Measurements from ENCODE around the gene BEAN1. TPM values are rescaled to one million over a fixed set of nuclear protein-coding genes. Genes with fewer than 3 reads are reported as not detected.

Gene BEAN1, protein sequence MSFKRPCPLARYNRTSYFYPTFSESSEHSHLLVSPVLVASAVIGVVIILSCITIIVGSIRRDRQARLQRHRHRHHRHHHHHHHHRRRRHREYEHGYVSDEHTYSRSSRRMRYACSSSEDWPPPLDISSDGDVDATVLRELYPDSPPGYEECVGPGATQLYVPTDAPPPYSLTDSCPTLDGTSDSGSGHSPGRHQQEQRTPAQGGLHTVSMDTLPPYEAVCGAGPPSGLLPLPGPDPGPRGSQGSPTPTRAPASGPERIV
- 0.61 TPM for total RNA-seq (2021; ENCODE audit: unreplicated experiment)
- polyA plus RNA-seq (2012) = 1.2 and 1.8 TPM in 2 replicates
- percentile 23 among the genes with signal in this experiment for Bru-seq, nascent RNA
- percentile 26 among the genes with signal in this experiment for BruChase-seq, experiment 1, labeled RNA remaining after a 6-hour chase
- BruChase-seq, experiment 2, labeled RNA remaining after a 2-hour chase = percentile 25 among the genes with signal in this experiment
- long read RNA-seq, partial matches to known transcripts = 0 of 1 reads
- long read RNA-seq, other reads (novel, unspliced or antisense) = 1 of 1 reads

DNA sequence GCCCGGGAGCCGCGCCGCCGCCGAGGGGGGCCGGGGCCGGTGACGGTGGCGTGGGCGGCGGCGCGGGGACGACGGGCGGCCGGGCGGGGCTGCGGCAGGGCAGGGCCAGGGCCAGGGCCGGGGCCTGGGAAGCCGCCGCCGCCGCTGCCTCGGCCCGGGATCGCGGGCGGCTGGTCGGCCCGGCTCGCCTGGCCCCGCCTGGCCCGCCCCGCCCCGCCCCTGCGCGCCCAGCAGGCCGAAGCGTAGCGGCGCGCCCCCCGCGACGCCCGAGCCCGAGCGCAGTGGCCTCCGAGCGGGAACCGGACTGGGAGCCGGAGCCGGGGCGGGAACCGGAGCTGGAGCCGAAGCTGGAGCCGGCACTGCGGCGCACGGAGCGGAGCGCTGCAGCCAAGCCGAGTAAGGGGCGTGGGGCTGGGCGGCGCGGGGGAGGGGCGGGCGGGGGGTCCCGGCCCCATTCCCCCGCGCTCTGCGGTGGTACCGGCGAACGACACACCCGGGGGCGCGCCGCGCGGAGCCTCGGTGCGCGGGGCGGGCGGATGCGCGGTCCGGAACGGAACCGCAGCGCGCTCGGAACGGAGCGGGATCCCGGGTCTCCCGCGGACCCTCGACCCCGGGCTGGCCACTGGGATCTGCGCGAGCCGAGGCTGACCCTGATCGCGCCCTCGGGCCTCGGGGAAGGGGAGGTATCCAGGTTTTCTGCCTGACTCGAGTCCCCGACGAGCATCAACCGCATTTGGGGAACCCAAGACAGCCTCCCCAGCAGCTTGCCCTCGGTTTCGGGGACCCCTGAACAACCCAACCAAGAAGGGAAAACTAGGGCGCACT is at the start of gene BEAN1:
BEAN1 (plus strand) TSS at position 260 of the 825 bp plus-strand sequence. CDS start 10,382 bp downstream, outside the sequence.
- 0 out of 2 replicates have a peak, but pooled peaks have one; percentile 7 for TF ChIP-seq ZFX (IDR thresholded peaks at IDR 0.05)
- no peak for TF ChIP-seq RAD21 (IDR thresholded peaks at IDR 0.05; ENCODE audit: low read depth)
- TF ChIP-seq, protein P1, sequence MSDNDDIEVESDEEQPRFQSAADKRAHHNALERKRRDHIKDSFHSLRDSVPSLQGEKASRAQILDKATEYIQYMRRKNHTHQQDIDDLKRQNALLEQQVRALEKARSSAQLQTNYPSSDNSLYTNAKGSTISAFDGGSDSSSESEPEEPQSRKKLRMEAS (IDR thresholded peaks at IDR 0.05) = peak; percentile 13; the same call in 1 of the 2 replicates

DNA sequence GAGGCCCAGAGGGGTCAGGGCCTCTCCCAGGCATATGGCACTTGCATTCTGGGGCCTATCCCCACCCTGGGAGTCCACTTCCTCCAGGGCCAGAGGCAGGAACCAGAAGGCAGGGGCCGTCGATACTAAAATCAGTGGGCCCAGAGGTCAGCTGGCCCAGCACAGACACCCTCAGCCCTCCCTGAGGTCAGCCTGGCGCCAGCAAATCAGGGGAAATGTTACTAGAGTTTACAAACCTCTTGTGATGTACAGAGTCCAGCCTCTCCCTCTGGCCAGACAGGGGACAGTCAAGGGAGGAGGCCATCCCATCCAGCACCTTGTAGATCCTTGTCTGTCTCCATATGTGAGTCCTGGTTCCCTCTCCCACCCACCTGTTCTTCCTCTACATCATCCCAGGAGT is 49.8 kb upstream of the BEAN1 start:
- Histone ChIP-seq H4K20me1 (ENCODE audit: insufficient read depth) (no peaks in the 10 kb centered on the region), H3K36me3 (ENCODE audit: control insufficient read depth in 1 of 2, insufficient read depth in 2 of 2, low read length in 2 of 2) (no peaks in the 10 kb centered on the region), H3K9me2 (ENCODE audit: insufficient read depth) (no peaks in the 10 kb centered on the region), H3K4me2 (ENCODE audit: low read length) (no peak overlapping the region), H3K9ac (ENCODE audit: low read length) (no peak overlapping the region), H3K27me3 (ENCODE audit: insufficient read depth, low read length) (no peaks in the 10 kb centered on the region), H2AFZ (ENCODE audit: low read depth, low read length, poor library complexity, severe bottlenecking) (no peak overlapping the region), H3K4me1 (ENCODE audit: control insufficient read depth in 1 of 2, insufficient read depth in 2 of 2, low read length in 2 of 2) (peaks cover 8 to 9% of the 10 kb centered on the region in 2 experiments), H3K4me3 (replicated peaks in 1 of 2; ENCODE audit: low read depth in 1 of 2, low read length in 2 of 2) (no peak overlapping the region), H3K27ac (ENCODE audit: low read depth, low read length) (no peak overlapping the region), H3K9me3 (ENCODE audit: control insufficient read depth in 1 of 2, insufficient read depth in 1 of 2, low read depth in 1 of 2, low read length in 2 of 2) (no peaks in the 10 kb centered on the region), H3K79me2 (ENCODE audit: insufficient read depth, low read length) (no peaks in the 10 kb centered on the region)
- DNase-seq (ENCODE audit: low read depth, low spot score) = no peak
- no peak for ATAC-seq
- no peak for TF ChIP-seq EGR1 (IDR thresholded peaks at IDR 0.05; ENCODE audit: low read depth)
- TF ChIP-seq ZFX (IDR thresholded peaks at IDR 0.05) = no peak
- TF ChIP-seq CEBPB (IDR thresholded peaks at IDR 0.05; ENCODE audit: low read depth) = no peak
- TF ChIP-seq POLR2A (IDR thresholded peaks at IDR 0.05; ENCODE audit: borderline replicate concordance, extremely low read depth, insufficient read depth, insufficient read length) = no peak
- TF ChIP-seq YY1 (IDR thresholded peaks at IDR 0.05; ENCODE audit: extremely low read depth, insufficient replicate concordance, low read depth, low read length) = no peak
- TF ChIP-seq JUND (IDR thresholded peaks at IDR 0.05) = no peak
- no peak for TF ChIP-seq FOSL1 (IDR thresholded peaks at IDR 0.05; ENCODE audit: low read depth)
- no peak for TF ChIP-seq TCF7L2 (IDR thresholded peaks at IDR 0.05; ENCODE audit: borderline replicate concordance, extremely low read depth, insufficient read depth, insufficient read length)
- ChIA-PET POLR2A (no interaction called here), CTCF (no interaction called here), RAD21 (ENCODE audit: low non-redundant PET in 1 of 2, low total read pairs in 2 of 2, uncharacterized antibody in 2 of 2, unreplicated experiment in 2 of 2) (no interaction called here)
- intact Hi-C loops (cut with micrococcal nuclease) = no loop called here
- no TSS peak for BruUV-seq (replicated peaks)

More for the DNA sequence above, at the start of gene BEAN1:
- Histone ChIP-seq H3K9ac (ENCODE audit: low read length) (no peak within 1 kb of the TSS), H3K9me2 (ENCODE audit: insufficient read depth) (no peaks in the 10 kb centered on the region), H3K36me3 (ENCODE audit: control insufficient read depth in 1 of 2, insufficient read depth in 2 of 2, low read length in 2 of 2) (no peaks in the 10 kb centered on the region), H3K4me3 (replicated peaks in 1 of 2; ENCODE audit: low read depth in 1 of 2, low read length in 2 of 2) (peak within 1 kb of the TSS in 1 of 2 experiments; percentile 26; a peak in 1 of 4 replicates), H3K27me3 (ENCODE audit: insufficient read depth, low read length) (peaks cover 24% of the 10 kb centered on the region; the same call in 1 of the 2 replicates), H3K9me3 (ENCODE audit: control insufficient read depth in 1 of 2, insufficient read depth in 1 of 2, low read depth in 1 of 2, low read length in 2 of 2) (no peaks in the 10 kb centered on the region), H4K20me1 (ENCODE audit: insufficient read depth) (no peaks in the 10 kb centered on the region), H3K27ac (ENCODE audit: low read depth, low read length) (peak within 1 kb of the TSS; percentile 10; the same call in 1 of the 2 replicates), H3K4me2 (ENCODE audit: low read length) (peak within 1 kb of the TSS; percentile 63), H2AFZ (ENCODE audit: low read depth, low read length, poor library complexity, severe bottlenecking) (no peak within 1 kb of the TSS), H3K79me2 (ENCODE audit: insufficient read depth, low read length) (no peaks in the 10 kb centered on the region), H3K4me1 (ENCODE audit: control insufficient read depth in 1 of 2, insufficient read depth in 2 of 2, low read length in 2 of 2) (peaks cover 0 to 4% of the 10 kb centered on the region in 2 experiments; a peak in 1 of 4 replicates)
- ATAC-seq (peak; percentile 76), DNase-seq (ENCODE audit: low read depth, low spot score) (no peak)
- no TSS peak for BruUV-seq (replicated peaks)
- intact Hi-C loops (cut with micrococcal nuclease) = no loop called here
- ChIA-PET RAD21 (ENCODE audit: low non-redundant PET in 1 of 2, low total read pairs in 2 of 2, uncharacterized antibody in 2 of 2, unreplicated experiment in 2 of 2) (no interaction called here), CTCF (no interaction called here), POLR2A (no interaction called here)

All from HCT116 (cell line).